Colonic mucosa (tissue), 4 donors: ENCODE measurements around the gene SPNS1. TPM values are rescaled to one million over a fixed set of nuclear protein-coding genes. Genes with fewer than 3 reads are reported as not detected.

Experiments
- DNase-seq: peaks from one replicate; pipeline ENCODE4 v3.0.0-alpha.2; 2020
- H3K27ac ChIP-seq: fragments of 200-600 bp; one replicate; pipeline ENCODE4 v1.8.0; 2021
- H3K27me3 ChIP-seq: fragments of 200-600 bp; one replicate; pipeline ENCODE4 v1.8.0; 2021
- H3K36me3 ChIP-seq: fragments of 200-600 bp; one replicate; pipeline ENCODE4 v1.8.0; 2021
- H3K4me1 ChIP-seq: fragments of 200-600 bp; one replicate; pipeline ENCODE4 v1.8.0; 2021; ENCODE audit warnings: mild to moderate bottlenecking
- H3K4me3 ChIP-seq: fragments of 200-600 bp; one replicate; pipeline ENCODE4 v1.8.0; 2021
- H3K9ac ChIP-seq, 2 donors: one replicate each; pipeline ENCODE4 v1.7.0; 2013; ENCODE audit warnings: control low read depth in 2 of 2, low read depth in 2 of 2, low read length in 2 of 2
- H3K9me3 ChIP-seq: fragments of 200-600 bp; one replicate; pipeline ENCODE4 v1.8.0; 2021
- intact Hi-C: fragments of 100-400 bp; cut with DNase I; formaldehyde crosslinking; loops from one replicate; pipeline ENCODE4 v1.14.1; 2022
- total RNA-seq, 2 donors: library from RNA; stranded (reverse); fragmentation: NEBNext Ultra II Directional in 1 of 2; extraction: Animal tissue kit (Norgen Biotek cat#: 25700) in 1 of 2; gene quantifications; one replicate each; pipeline ENCODE4 v1.2.1, GENCODE V29; 2021
- TF ChIP-seq, protein P1 (sequence below): fragments of 200-600 bp; IDR thresholded peaks from one replicate; pipeline ENCODE4 v1.8.0; 2022; ENCODE audit warnings: antibody characterized with exemption, mild to moderate bottlenecking
- donor health status: healthy.
- donor health status: DM: no; HTN: no; CAD: no.
- donor health status: DM: no; HTN: no; CAD: no.

Gene SPNS1
- total RNA-seq, 2 donors from 2014 or later, result 30.3 to 56.3 TPM

DNA sequence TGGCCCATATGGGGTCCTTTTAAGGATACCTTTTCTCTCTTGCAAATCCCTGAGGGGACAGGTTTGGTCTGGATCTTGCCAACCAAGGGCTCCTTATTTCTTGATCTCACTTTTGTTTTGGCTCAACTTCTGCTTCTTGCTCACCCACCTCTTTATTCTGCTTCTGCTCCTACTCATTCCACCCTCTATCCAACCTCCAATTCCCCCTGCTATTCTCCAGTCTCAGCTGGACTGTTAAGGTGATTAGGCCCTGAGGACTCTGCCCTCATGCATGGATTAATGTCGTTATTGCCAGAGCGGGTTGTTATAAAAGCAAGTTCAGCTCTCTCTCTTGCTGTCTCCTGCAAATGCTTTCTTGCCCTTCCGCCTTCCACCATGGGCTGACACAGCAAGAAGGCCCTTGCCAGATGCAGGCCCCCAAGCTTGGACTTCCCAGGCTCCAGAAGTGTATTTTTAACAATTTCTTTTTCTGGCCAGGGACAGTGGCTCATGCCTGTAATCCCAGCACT, 40.0 kb downstream of the SPNS1 start:
- H3K27ac ChIP-seq, result no peak overlapping the region
- H3K27me3 ChIP-seq, result no peaks in the 10 kb centered on the region
- no peaks in the 10 kb centered on the region for H3K4me1 ChIP-seq
- H3K36me3 ChIP-seq, result no peaks in the 10 kb centered on the region
- intact Hi-C loops, result no loop called here
- TF ChIP-seq, protein P1, sequence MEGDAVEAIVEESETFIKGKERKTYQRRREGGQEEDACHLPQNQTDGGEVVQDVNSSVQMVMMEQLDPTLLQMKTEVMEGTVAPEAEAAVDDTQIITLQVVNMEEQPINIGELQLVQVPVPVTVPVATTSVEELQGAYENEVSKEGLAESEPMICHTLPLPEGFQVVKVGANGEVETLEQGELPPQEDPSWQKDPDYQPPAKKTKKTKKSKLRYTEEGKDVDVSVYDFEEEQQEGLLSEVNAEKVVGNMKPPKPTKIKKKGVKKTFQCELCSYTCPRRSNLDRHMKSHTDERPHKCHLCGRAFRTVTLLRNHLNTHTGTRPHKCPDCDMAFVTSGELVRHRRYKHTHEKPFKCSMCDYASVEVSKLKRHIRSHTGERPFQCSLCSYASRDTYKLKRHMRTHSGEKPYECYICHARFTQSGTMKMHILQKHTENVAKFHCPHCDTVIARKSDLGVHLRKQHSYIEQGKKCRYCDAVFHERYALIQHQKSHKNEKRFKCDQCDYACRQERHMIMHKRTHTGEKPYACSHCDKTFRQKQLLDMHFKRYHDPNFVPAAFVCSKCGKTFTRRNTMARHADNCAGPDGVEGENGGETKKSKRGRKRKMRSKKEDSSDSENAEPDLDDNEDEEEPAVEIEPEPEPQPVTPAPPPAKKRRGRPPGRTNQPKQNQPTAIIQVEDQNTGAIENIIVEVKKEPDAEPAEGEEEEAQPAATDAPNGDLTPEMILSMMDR, result no peak
- no peaks in the 10 kb centered on the region for H3K9me3 ChIP-seq
- peak; percentile 22 for DNase-seq
- no peak overlapping the region for H3K9ac ChIP-seq
- no peak overlapping the region for H3K4me3 ChIP-seq

DNA sequence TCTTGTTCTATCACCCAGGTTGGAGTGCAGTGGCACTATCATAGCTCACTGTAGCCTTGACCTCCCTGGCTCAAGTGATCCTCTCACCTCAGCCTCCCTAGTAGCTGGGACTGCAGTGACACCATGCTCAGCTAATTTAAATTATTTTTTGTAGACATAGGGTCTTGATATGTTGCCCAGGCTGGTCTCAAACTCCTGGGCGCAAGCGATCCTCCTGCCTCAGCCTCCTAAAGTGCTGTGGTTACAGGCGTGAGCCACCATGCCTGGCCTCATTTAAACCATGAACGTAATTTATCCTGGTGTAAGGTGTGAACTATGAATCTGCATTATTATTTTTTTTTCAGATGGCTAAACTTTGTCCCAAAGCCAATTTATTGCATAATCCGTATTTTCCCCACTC, 47.6 kb downstream of the SPNS1 start:
- TF ChIP-seq, protein P1, result no peak
- no peak overlapping the region for H3K9ac ChIP-seq
- H3K36me3 ChIP-seq, result no peaks in the 10 kb centered on the region
- intact Hi-C loops, result no loop called here
- no peak overlapping the region for H3K27ac ChIP-seq
- H3K4me3 ChIP-seq, result no peak overlapping the region
- no peaks in the 10 kb centered on the region for H3K27me3 ChIP-seq
- DNase-seq, result no peak
- no peaks in the 10 kb centered on the region for H3K9me3 ChIP-seq
- H3K4me1 ChIP-seq, result no peaks in the 10 kb centered on the region

DNA sequence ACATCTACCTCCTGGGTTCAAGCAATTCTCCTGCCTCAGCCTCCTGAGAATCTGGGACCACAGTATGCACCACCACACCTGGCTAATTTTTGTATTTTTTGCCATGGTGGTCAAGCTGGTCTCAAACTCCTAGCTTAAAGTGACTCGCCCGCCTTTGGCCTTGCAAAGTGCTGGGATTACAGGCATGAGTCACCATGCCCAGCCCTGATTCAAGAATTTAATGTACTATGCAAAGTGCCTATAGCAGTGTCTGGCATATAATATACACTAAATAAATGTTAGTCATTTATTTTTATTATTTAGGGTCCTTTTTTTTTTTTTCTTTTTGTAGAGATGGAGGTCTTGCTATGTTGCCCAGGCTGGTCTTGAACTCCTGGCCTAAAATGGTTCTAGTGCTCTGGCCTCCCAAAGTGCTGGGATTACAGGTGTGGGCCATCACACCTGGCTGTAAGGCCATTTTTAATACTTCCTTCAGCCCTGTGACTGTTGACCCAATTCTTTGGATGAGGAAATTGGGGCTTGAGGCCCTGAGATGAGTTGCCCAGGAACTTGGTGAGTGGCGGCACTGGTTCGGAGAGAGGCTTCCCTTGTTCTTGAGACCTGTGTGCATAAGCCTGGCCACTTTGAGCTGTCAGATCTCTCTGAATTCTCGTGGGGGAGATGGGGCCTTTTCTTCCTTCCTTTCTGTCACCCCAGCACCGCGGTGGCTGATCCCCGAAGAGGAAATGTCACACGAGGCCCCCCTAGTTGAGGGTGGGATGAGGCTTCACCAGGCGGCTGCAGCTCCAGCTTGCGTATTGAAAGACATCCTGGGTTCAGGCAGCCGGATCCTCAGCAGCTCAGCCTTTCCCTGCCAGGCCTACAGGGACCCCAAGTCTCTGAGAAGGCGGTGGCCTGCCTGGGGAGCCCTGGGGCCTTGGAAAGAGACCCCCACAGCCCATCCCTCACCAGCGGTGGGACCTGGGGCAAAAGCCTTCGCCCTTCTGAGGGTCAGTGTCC, 49.0 kb downstream of the SPNS1 start:
- no peak overlapping the region for H3K9ac ChIP-seq
- TF ChIP-seq, protein P1, result no peak
- no peaks in the 10 kb centered on the region for H3K9me3 ChIP-seq
- no peaks in the 10 kb centered on the region for H3K36me3 ChIP-seq
- H3K4me1 ChIP-seq, result no peaks in the 10 kb centered on the region
- H3K4me3 ChIP-seq, result no peak overlapping the region
- intact Hi-C loops, result no loop called here
- no peak overlapping the region for H3K27ac ChIP-seq
- no peaks in the 10 kb centered on the region for H3K27me3 ChIP-seq
- no peak for DNase-seq

DNA sequence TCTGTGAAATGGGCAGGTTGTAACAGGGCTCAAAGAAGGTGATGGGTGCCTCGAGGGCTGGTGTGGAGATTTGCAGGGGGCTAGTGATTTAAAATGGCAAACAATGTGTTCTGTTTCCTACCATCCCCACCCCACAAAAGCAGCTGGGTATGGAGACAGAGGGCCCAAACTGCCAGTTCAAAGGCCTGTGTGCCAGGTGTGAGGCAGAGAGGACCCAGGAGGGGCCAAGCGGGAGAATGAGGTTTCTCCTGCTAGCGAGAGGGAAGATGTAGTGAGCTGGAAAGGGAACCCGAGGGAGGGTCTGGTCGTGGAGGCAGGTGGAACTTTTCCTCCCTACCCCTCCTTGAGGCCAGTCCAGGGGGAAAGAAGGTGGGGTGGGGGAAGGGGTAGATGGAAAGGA, 49.7 kb downstream of the SPNS1 start:
- Histone ChIP-seq H3K9ac (no peak overlapping the region), H3K4me3 (no peak overlapping the region), H3K36me3 (no peaks in the 10 kb centered on the region), H3K27ac (no peak overlapping the region), H3K9me3 (no peaks in the 10 kb centered on the region), H3K4me1 (no peaks in the 10 kb centered on the region), H3K27me3 (no peaks in the 10 kb centered on the region)
- DNase-seq, result no peak
- TF ChIP-seq, protein P1, result no peak
- intact Hi-C loops, result no loop called here

DNA sequence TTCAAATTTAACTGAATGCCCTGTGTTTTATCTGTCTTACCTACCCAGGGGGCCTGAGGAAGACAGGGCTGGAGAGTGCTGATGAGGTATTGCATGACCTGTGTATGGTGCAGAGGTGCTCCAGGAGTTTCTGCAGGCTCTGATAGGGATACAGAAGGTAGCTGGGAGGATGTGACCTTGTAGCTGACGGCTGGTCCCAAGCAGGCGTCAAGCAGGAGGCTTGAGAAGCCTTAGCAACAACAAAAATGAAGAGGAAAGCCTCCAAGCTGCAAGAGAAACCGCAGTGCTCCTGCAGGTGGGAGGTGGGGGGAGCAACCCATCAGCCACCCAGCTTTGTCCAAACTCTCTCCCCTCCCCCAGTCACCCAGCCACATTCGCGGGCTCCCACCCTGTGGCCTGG, 50.6 kb downstream of the SPNS1 start:
- H3K36me3 ChIP-seq, result no peaks in the 10 kb centered on the region
- H3K27ac ChIP-seq, result no peak overlapping the region
- H3K4me3 ChIP-seq, result no peak overlapping the region
- no peaks in the 10 kb centered on the region for H3K9me3 ChIP-seq
- H3K27me3 ChIP-seq, result no peaks in the 10 kb centered on the region
- TF ChIP-seq, protein P1, result no peak
- H3K4me1 ChIP-seq, result no peaks in the 10 kb centered on the region
- intact Hi-C loops, result no loop called here
- no peak for DNase-seq
- no peak overlapping the region for H3K9ac ChIP-seq
